ENCODE measurements around the gene DNAJB6. TPM values are rescaled to one million over a fixed set of nuclear protein-coding genes. Genes with fewer than 3 reads are reported as not detected.

DNAJB6 gene
- 10 to 100 TPM; 67.8 to 80.6 TPM for total RNA-seq

GRCh38 chr7:157336383-157337315, at the start of gene DNAJB6:
TSS of gene DNAJB6 (plus strand) at chr7:157337004. CDS start at chr7:157358573, 21,569 bp downstream.
- peak within 1 kb of the TSS; percentile 87 for H3K4me3 Mint-ChIP-seq
- intact Hi-C loops (cut with micrococcal nuclease), result loop anchor here (5.0 kb wide), 1 partner anchor 34 kb away; no protein-coding TSS in a partner anchor
- ChIA-PET POLR2A (interaction anchor here (0.9 to 4.0 kb wide), 6 partner anchors 10 to 40 kb away, joined by 3 to 22 read pairs (median 4); no protein-coding TSS in a partner anchor), CTCF (no interaction called here)
- DNase-seq (peak; percentile 94), ATAC-seq (peak; percentile 79)
- H3K27me3 Mint-ChIP-seq, result peaks cover 5% of the 10 kb centered on the region
- peaks cover 23% of the 10 kb centered on the region for H3K36me3 Mint-ChIP-seq (ENCODE audit: low read depth)
- peak within 1 kb of the TSS; percentile 95 for H3K27ac Mint-ChIP-seq
- no peaks in the 10 kb centered on the region for H3K9me3 Mint-ChIP-seq
- peaks cover 33% of the 10 kb centered on the region for H3K4me1 Mint-ChIP-seq (ENCODE audit: low read depth)
- TF ChIP-seq CTCF (IDR thresholded peaks at IDR 0.05), result no peak

GRCh38 chr7:157291404-157292080, 45.3 kb upstream of the DNAJB6 start:
- Mint-ChIP-seq H3K27me3 (no peaks in the 10 kb centered on the region), H3K4me3 (no peak overlapping the region), H3K9me3 (no peaks in the 10 kb centered on the region), H3K4me1 (ENCODE audit: low read depth) (no peaks in the 10 kb centered on the region), H3K36me3 (ENCODE audit: low read depth) (no peaks in the 10 kb centered on the region), H3K27ac (no peak overlapping the region)
- no peak for ATAC-seq
- intact Hi-C loops (cut with micrococcal nuclease), result no loop called here
- POLR2A ChIA-PET, result interaction anchor here (0.6 kb wide), 1 partner anchor 330 kb away, joined by 3 read pairs; no protein-coding TSS in a partner anchor
- CTCF ChIA-PET, result no interaction called here
- no peak for DNase-seq
- no peak for TF ChIP-seq CTCF (IDR thresholded peaks at IDR 0.05)

- Mint-ChIP-seq H3K4me1 (ENCODE audit: low read depth) (no peaks in the 10 kb centered on the region), H3K36me3 (ENCODE audit: low read depth) (no peaks in the 10 kb centered on the region), H3K9me3 (no peaks in the 10 kb centered on the region), H3K4me3 (no peak overlapping the region), H3K27me3 (no peaks in the 10 kb centered on the region), H3K27ac (no peak overlapping the region)
- ChIA-PET POLR2A (interaction anchor here (0.6 kb wide), 1 partner anchor 331 kb away, joined by 3 read pairs; no protein-coding TSS in a partner anchor), CTCF (no interaction called here)
- DNase-seq (no peak), ATAC-seq (no peak)
- no peak for TF ChIP-seq CTCF (IDR thresholded peaks at IDR 0.05)
- intact Hi-C loops (cut with micrococcal nuclease), result no loop called here
Measured at GRCh38 chr7:157292258-157292657, 44.5 kb upstream of the DNAJB6 start.

- H3K36me3 Mint-ChIP-seq (ENCODE audit: low read depth), result no peaks in the 10 kb centered on the region
- H3K4me1 Mint-ChIP-seq (ENCODE audit: low read depth), result no peaks in the 10 kb centered on the region
- H3K27ac Mint-ChIP-seq, result no peak overlapping the region
- ChIA-PET POLR2A (interaction anchor here (0.5 kb wide), 1 partner anchor 400 kb away, joined by 3 read pairs; the partner anchor contains the start of gene LMBR1), CTCF (no interaction called here)
- intact Hi-C loops (cut with micrococcal nuclease), result no loop called here
- H3K27me3 Mint-ChIP-seq, result no peaks in the 10 kb centered on the region
- TF ChIP-seq CTCF (IDR thresholded peaks at IDR 0.05), result no peak
- H3K4me3 Mint-ChIP-seq, result no peak overlapping the region
- H3K9me3 Mint-ChIP-seq, result no peaks in the 10 kb centered on the region
- ATAC-seq (no peak), DNase-seq (no peak)
Measured at GRCh38 chr7:157292770-157293412, 43.9 kb upstream of the DNAJB6 start.
